NB4 (cell line): ENCODE data around the gene NGLY1.

Source experiments
- DNase-seq: peaks from one replicate; pipeline ENCODE4 v3.0.0; 2010; ENCODE audit warnings: low read depth
- H3K4me3 ChIP-seq: one replicate; pipeline ENCODE4 v1.5.1; 2011; ENCODE audit warnings: mild to moderate bottlenecking, low read depth, low read length, moderate library complexity
- CTCF ChIP-seq: IDR thresholded peaks from one replicate; pipeline ENCODE4 v1.5.1; 2012; ENCODE audit warnings: low read depth, low read length
- MAX ChIP-seq: IDR thresholded peaks from 2 replicates; pipeline ENCODE4 v1.6.1; 2011; ENCODE audit warnings: low read depth, low read length
- MYC ChIP-seq: IDR thresholded peaks from 2 replicates; pipeline ENCODE4 v1.6.1; 2011; ENCODE audit warnings: low read depth, low read length
- POLR2A ChIP-seq: IDR thresholded peaks from 2 replicates; pipeline ENCODE4 v1.6.1; 2011; ENCODE audit warnings: mild to moderate bottlenecking; ENCODE audit not compliant: insufficient read length; ENCODE audit errors: extremely low read depth

NGLY1 gene

GRCh38 chr3:25727316-25727715 is 55.9 kb downstream of the NGLY1 start:
- DNase-seq, result no peak
- no peak for TF ChIP-seq MYC
- TF ChIP-seq MAX, result no peak
- TF ChIP-seq CTCF, result no peak
- TF ChIP-seq POLR2A, result no peak
- H3K4me3 ChIP-seq, result no peak overlapping the region

GRCh38 chr3:25725810-25726209 is 57.4 kb downstream of the NGLY1 start:
- no peak for DNase-seq
- TF ChIP-seq MYC (no peak), POLR2A (no peak), MAX (no peak), CTCF (no peak)
- no peak overlapping the region for H3K4me3 ChIP-seq

- TF ChIP-seq MYC, result no peak
- no peak for TF ChIP-seq CTCF
- no peak for TF ChIP-seq MAX
- no peak for TF ChIP-seq POLR2A
- H3K4me3 ChIP-seq, result no peak overlapping the region
- no peak for DNase-seq
Measured at GRCh38 chr3:25724948-25725645, 58.1 kb downstream of the NGLY1 start.

GRCh38 chr3:25723802-25724201 is 59.4 kb downstream of the NGLY1 start:
- H3K4me3 ChIP-seq, result no peak overlapping the region
- DNase-seq, result no peak
- TF ChIP-seq MYC, result no peak
- no peak for TF ChIP-seq CTCF
- no peak for TF ChIP-seq POLR2A
- no peak for TF ChIP-seq MAX

GRCh38 chr3:25719321-25719720 is 63.9 kb downstream of the NGLY1 start:
- DNase-seq, result no peak
- TF ChIP-seq MAX (no peak), POLR2A (no peak), MYC (no peak)
- H3K4me3 ChIP-seq, result no peak overlapping the region

- TF ChIP-seq CTCF (no peak), POLR2A (no peak), MAX (no peak), MYC (no peak)
Measured at GRCh38 chr3:25713341-25713985, 69.8 kb downstream of the NGLY1 start.

More at GRCh38 chr3:25713341-25713985, 69.8 kb downstream of the NGLY1 start:
- H3K4me3 ChIP-seq, result no peak overlapping the region
- DNase-seq, result no peak
